Jurkat, Clone E6-1 (cell line): ENCODE measurements around the gene TIMM13.

ENCODE experiments used
- DNase-seq: peaks from one replicate; pipeline ENCODE4 v3.0.0-alpha.2; 2011; ENCODE audit warnings: low read depth, low spot score
- H3K4me3 ChIP-seq: 2 replicates; pipeline ENCODE4 v1.5.1; 2011; ENCODE audit warnings: mild to moderate bottlenecking, low read length, control low read depth, moderate library complexity

Gene TIMM13

GRCh38 chr19:2434721-2435265, 7.4 kb upstream of the TIMM13 start:
- DNase-seq = no peak
- H3K4me3 ChIP-seq = no peak overlapping the region

GRCh38 chr19:2434267-2434666, 6.9 kb upstream of the TIMM13 start:
- DNase-seq = no peak
- no peak overlapping the region for H3K4me3 ChIP-seq

- no peak for DNase-seq
- H3K4me3 ChIP-seq = no peak overlapping the region
Observed at GRCh38 chr19:2433854-2434253, 6.5 kb upstream of the TIMM13 start.

GRCh38 chr19:2432131-2432848, 4.9 kb upstream of the TIMM13 start:
- DNase-seq = no peak
- no peak overlapping the region for H3K4me3 ChIP-seq

DNA sequence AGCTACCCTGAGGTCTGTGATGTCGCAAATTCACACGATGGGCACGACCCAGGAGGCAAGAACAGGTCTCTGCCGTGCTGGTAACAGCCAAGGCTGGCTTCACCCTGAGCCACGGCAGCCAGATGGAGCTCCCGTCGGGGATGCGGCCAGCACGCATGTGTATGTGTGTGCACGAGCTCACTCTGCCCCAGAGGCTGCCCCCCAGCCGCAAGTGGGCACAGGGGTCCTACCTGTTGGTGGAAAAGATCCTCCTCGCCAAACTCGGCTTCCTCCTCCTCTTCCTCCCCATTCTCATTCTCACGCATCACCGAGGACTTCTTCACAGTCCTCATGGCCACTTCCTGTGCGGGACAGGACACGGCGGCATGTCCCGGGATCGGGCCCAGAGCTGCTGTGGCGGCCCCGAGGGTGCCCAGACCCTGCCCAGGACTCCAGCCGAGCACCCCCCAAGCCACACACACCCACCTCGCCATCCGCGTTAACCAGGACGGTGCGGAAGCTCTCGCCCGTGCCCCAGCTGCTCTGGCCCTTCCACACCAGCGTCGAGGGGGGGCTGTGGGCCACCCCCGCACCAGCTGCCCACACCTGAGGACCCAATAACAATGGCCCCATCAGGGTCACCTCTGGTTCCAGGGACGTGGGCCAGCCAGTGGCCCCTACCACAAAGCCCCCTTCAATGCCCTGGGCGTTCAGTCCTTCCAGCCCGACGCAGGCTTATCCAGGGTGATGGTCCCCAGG, 4.1 kb upstream of the TIMM13 start:
- H3K4me3 ChIP-seq = no peak overlapping the region
- DNase-seq = no peak

DNA sequence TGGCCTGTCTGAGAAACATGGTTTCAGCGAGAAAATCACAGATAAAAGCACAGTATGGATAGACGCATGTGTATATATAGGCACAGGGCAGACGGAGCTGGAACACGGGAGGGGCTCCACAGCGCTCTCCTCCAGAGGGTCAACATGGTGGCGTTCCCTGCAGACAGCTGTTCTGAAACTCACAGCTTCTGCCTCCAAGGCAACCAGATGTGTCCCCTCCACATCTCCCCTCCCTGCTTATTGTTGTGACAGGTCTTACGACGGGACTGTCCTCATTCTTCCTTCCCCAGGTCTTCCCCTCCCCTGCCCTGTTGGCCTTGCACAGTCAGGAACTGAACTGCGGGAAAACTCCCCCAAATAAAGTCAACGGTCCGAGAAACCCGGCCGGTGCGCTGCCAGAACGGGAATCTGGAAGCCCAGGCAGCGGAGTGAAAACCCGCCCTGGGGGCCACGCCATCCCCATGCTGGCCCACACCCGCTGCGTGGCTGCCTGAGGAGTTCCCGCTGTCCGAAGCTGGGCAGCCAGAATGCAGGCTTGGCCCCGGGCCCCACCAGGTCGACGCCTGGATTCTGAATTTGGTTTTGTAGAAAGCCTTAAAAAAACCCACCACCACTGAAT, 2.6 kb upstream of the TIMM13 start:
- DNase-seq = no peak
- no peak overlapping the region for H3K4me3 ChIP-seq

- DNase-seq = no peak
- H3K4me3 ChIP-seq = no peak overlapping the region
Observed at GRCh38 chr19:2428756-2429711, 1.6 kb upstream of the TIMM13 start.

DNA sequence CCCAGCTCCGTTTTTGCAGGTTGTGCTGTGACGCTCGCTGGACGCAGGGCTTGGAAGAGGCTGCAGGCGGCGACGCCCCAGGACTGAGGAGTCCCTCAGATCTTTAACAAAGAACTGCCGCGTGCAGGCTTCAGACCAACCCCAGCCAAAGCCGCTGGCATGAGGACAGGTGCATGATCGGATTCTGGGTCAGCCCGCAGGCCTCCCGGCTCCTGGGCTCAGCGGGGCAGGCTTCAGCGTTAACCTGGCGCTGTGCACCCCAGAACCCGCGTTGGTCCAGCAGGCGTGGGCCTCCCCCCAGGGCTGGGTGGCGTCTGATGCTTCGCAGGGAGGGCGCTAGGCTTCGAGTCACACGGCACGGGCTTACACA, 920 bp upstream of the TIMM13 start:
- DNase-seq = no peak
- no peak overlapping the region for H3K4me3 ChIP-seq

DNA sequence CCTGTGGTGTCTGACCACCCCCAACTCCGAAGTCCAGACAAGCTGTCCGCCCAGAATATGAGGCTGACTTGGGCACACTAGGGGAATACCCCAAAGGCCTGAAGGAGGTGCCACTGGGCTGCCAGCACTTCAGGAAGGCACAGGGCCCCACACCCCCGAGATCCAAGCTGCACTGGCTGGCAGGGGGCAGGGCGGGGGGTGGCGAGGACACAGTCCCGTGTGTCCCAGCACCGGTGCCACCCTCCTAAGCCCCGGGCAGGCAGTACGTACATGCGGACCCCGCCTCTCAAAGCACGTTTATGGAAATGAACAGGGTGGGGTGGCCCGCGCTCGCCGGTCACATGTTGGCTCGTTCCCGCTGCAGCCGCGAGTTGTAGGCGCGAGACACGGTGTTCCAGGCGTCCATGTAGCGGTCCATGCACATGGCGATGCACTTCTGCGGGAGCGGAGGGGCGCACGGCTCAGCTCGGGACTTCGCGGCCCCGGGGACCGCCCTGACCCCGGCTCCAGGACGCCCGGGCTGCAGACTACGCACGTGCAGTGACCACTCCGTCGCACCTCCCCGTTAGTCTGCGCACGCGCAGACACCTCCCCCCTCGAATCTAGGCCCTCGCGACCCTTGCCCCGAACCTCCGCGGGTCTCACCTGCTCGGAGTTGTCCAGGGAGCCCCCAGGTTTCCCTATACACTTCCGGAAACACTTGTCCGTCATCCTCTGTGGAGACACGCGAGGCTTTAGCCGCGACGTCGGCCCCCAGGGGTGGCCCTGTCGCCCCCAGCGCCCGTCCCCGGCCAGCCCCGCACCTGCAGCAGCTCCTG, 566 bp downstream of the TIMM13 start:
- H3K4me3 ChIP-seq = peak overlapping the region; percentile 85
- DNase-seq = peak; percentile 26

GRCh38 chr19:2425622-2426581, 1.5 kb downstream of the TIMM13 start:
- H3K4me3 ChIP-seq = peak overlapping the region; percentile 85
- no peak for DNase-seq

DNA sequence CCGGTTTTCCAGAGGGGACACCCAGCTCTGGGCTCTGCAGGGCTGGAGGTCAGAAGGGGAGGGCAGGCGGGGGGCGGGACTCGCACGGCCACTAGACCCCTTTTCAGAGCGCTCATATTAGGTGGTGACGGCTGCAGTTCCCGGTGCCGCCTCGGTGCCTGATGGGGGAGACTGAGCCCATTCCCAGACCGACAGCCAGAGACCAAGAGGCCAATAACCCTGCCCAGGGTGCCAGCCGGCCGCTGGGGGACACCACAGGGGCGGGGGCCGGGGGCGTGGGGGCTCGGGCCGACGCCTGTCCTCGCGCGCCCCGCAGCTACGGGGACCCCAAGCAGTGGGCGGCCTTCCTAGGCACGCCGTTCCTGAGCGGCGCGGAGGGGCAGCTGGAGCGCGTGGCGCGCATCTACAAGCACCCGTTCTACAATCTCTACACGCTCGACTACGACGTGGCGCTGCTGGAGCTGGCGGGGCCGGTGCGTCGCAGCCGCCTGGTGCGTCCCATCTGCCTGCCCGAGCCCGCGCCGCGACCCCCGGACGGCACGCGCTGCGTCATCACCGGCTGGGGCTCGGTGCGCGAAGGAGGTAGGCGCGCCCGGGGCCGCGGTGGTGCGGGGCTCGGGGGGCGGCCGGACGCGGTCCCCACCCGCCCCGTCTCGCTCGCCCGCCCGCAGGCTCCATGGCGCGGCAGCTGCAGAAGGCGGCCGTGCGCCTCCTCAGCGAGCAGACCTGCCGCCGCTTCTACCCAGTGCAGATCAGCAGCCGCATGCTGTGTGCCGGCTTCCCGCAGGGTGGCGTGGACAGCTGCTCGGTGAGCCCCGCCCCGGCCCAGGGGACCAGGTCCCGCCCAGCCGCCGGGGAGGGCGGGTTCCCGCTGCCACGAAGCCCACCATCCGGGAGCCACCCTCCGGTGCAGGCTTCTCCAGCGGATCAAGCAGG, 2.4 kb downstream of the TIMM13 start:
- no peak for DNase-seq
- no peak overlapping the region for H3K4me3 ChIP-seq

DNA sequence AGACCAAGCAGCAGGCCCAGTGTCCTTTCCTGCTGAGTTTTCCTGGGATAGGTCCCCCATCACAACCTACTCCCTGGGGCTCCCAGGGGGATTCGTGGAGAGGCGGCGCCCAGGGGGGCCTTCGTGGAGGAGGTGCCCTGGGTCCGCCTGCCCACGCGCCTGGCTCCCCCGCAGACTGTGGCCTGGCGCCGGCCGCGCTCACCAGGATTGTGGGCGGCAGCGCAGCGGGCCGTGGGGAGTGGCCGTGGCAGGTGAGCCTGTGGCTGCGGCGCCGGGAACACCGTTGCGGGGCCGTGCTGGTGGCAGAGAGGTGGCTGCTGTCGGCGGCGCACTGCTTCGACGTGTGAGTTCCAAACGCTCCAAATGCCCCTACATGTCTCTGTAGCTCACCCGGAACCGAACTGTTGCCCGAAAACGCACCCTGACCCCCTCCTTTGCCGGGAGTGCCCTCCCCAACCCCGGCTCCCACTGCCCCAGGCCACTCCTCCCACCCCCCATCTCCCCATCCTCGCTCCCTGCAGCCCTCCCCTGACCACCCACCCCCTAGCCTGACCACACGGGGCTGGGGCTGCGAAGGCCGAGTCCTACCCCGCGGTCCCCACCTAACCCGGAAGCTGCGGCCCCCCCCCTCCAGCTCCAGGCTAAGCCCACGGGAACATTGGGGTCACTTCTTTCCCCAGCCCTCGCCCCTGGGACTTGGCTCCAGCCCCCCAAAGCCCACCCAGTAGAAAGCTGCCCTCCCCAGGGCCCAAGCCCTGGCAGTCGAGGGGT, 3.3 kb downstream of the TIMM13 start:
- no peak overlapping the region for H3K4me3 ChIP-seq

GRCh38 chr19:2423071-2423914, 4.1 kb downstream of the TIMM13 start:
- DNase-seq = peak; percentile 73
- H3K4me3 ChIP-seq = peak overlapping the region; percentile 9; the same call in 1 of the 2 replicates

More for the DNA sequence above, 3.3 kb downstream of the TIMM13 start:
- no peak for DNase-seq

GRCh38 chr19:2421581-2422306, 5.6 kb downstream of the TIMM13 start:
- no peak overlapping the region for H3K4me3 ChIP-seq
- no peak for DNase-seq
